K562 (cell line): ENCODE data around the gene OPRM1. TPM values are rescaled to one million over a fixed set of nuclear protein-coding genes. Genes with fewer than 3 reads are reported as not detected.
"Not testable (repeated sequence)": the region's sequence is repeated elsewhere in the genome, so short reads cannot be mapped to it uniquely, and the experiment has no call there.

Source experiments
- ATAC-seq: fragments of 200-7000 bp; cut with Tn5 transposase; 3 replicates; pipeline ENCODE4 v1.9.1; 2020; ENCODE audit warnings: moderate library complexity
- BruUV-seq: library from RNA; stranded (reverse); fragments of 400-500 nt; replicated peaks from 2 replicates; lab custom pipeline; 2021; lab: Mats Ljungman, UMichigan
- CTCF ChIA-PET: fragments of 300-600 bp; formaldehyde crosslinking; extraction: SDS; loops from one replicate; lab custom pipeline; 2021; ENCODE audit warnings: low intra/inter-chr PET ratio; lab: Yijun Ruan, JAX
- POLR2A ChIA-PET: fragments of 300-600, 350-650 bp; sonication (Branson Sonifier 250); formaldehyde crosslinking; extraction: SDS; loops from one replicate; lab custom pipeline; 2021; ENCODE audit warnings: antibody characterized with exemption, inconsistent platforms; lab: Yijun Ruan, JAX
- DNase-seq, 4 experiments: peaks; one replicate each; pipeline versions ENCODE4 v3.0.0 to v3.0.0-alpha.2; 2011 to 2018; ENCODE audit warnings: low spot score in 3 of 4, mixed read lengths in 3 of 4; ENCODE audit errors: extremely low read depth in 1 of 4
- FAIRE-seq: peaks from 2 replicates; lab custom pipeline; 2011; peaks lifted over from hg19 to GRCh38; lab: Jason Lieb, UNC
- H2AFZ ChIP-seq: 2 replicates; pipeline ENCODE4 v1.6.0; 2011; ENCODE audit warnings: low read depth, low read length, control low read depth, inconsistent platforms
- H3K27ac ChIP-seq: fragments of 200-600 bp; 3 replicates; pipeline ENCODE4 v1.8.0; 2011; ENCODE audit warnings: low read depth, mild to moderate bottlenecking, control low read depth, inconsistent platforms, low read length, moderate library complexity, mixed read lengths; ENCODE audit errors: extremely low read depth
- H3K27me3 ChIP-seq, 2 experiments: fragments of 300-600 bp in 1 of 2; 2 replicates in 1 of 2; 3 replicates in 1 of 2; pipeline versions ENCODE4 v1.6.0 to v1.8.0; 2011; ENCODE audit warnings: inconsistent platforms in 2 of 2, low read length in 2 of 2, mild to moderate bottlenecking in 1 of 2, mixed read lengths in 1 of 2, moderate library complexity in 1 of 2; ENCODE audit not compliant: control insufficient read depth in 2 of 2, insufficient read depth in 2 of 2
- H3K36me3 ChIP-seq: fragments of 300-600 bp; 3 replicates; pipeline ENCODE4 v1.8.0; 2011; ENCODE audit warnings: mild to moderate bottlenecking, low read length, inconsistent platforms; ENCODE audit not compliant: control insufficient read depth, insufficient read depth
- H3K4me1 ChIP-seq, 2 experiments: fragments of 200-600 bp in 1 of 2; replicated peaks in 1 of 2; 2 replicates in 1 of 2; 3 replicates in 1 of 2; pipeline versions ENCODE4 v1.5.1 to v1.8.0; 2011; ENCODE audit warnings: inconsistent platforms in 2 of 2, low read length in 2 of 2, mild to moderate bottlenecking in 1 of 2, mixed read lengths in 1 of 2, moderate library complexity in 1 of 2; ENCODE audit not compliant: control insufficient read depth in 2 of 2, insufficient read depth in 2 of 2
- H3K4me2 ChIP-seq: 2 replicates; pipeline ENCODE4 v1.6.1; 2011; ENCODE audit warnings: low read length, control low read depth, inconsistent platforms, mixed read lengths; ENCODE audit not compliant: insufficient read depth
- H3K4me3 ChIP-seq: fragments of 200-600 bp; sonication (generic), shearing (Covaris generic); 2 replicates; pipeline ENCODE4 v1.5.1; 2016; ENCODE audit warnings: control low read depth, inconsistent platforms
- H3K79me2 ChIP-seq: fragments of 200-600 bp; 3 replicates; pipeline ENCODE4 v1.8.0; 2011; ENCODE audit warnings: low read length, inconsistent platforms; ENCODE audit not compliant: control insufficient read depth, insufficient read depth
- H3K9ac ChIP-seq, 2 experiments: 2 replicates each; pipeline versions ENCODE4 v1.6.0 to v1.6.1; 2011; ENCODE audit warnings: low read depth in 2 of 2, low read length in 2 of 2, control low read depth in 1 of 2, inconsistent platforms in 1 of 2, mild to moderate bottlenecking in 1 of 2, mixed read lengths in 1 of 2; ENCODE audit not compliant: insufficient read depth in 1 of 2
- H3K9me1 ChIP-seq: one replicate; pipeline ENCODE4 v1.6.0; 2011; ENCODE audit warnings: inconsistent platforms, mild to moderate bottlenecking, low read length, moderate library complexity; ENCODE audit not compliant: control insufficient read depth, insufficient read depth
- H3K9me3 ChIP-seq: replicated peaks from 2 replicates; pipeline ENCODE4 v1.5.1; 2011; ENCODE audit warnings: low read depth, low read length, inconsistent platforms; ENCODE audit not compliant: control insufficient read depth, insufficient read depth
- H4K20me1 ChIP-seq: replicated peaks from 2 replicates; pipeline ENCODE4 v1.6.1; 2011; ENCODE audit warnings: low read length, inconsistent platforms, mixed read lengths; ENCODE audit not compliant: control insufficient read depth, insufficient read depth
- BHLHE40 ChIP-seq: IDR thresholded peaks from 2 replicates; pipeline ENCODE4 v1.6.1; 2011; ENCODE audit warnings: low read length, improper control_type of control experiment
- CREM ChIP-seq: IDR thresholded peaks from 2 replicates; pipeline ENCODE4 v1.6.1; 2014; ENCODE audit warnings: antibody characterized with exemption, low read depth
- E2F3 ChIP-seq: fragments of 250-450 bp; sonication (Bioruptor Pico); IDR thresholded peaks from 2 replicates; pipeline ENCODE4 v1.4.0; 2020; ENCODE audit warnings: mild to moderate bottlenecking
- FOXM1 ChIP-seq, 2 experiments: fragments of 450-650 bp in 1 of 2; sonication (generic) in 1 of 2; formaldehyde crosslinking in 1 of 2; IDR thresholded peaks; 2 replicates each; pipeline versions ENCODE4 v1.6.1 to v1.9.0; 2017 to 2022; ENCODE audit warnings: low read depth in 2 of 2, mild to moderate bottlenecking in 2 of 2, missing genetic modification reagents in 1 of 2, moderate library complexity in 1 of 2
- HCFC1 ChIP-seq: IDR thresholded peaks from 2 replicates; pipeline ENCODE4 v1.6.1; 2012; ENCODE audit warnings: low read depth, low read length, improper control_type of control experiment
- NFATC3 ChIP-seq: fragments of 450-650 bp; IDR thresholded peaks from 2 replicates; pipeline ENCODE4 v1.6.1; 2017; ENCODE audit warnings: mild to moderate bottlenecking
- POLR2AphosphoS2 ChIP-seq: IDR thresholded peaks from 2 replicates; pipeline ENCODE4 v1.6.1; 2012; ENCODE audit warnings: low read length, improper control_type of control experiment
- PTTG1 ChIP-seq: fragments of 450-650 bp; IDR thresholded peaks from 2 replicates; pipeline ENCODE4 v1.6.1; 2016; ENCODE audit warnings: low read depth, mild to moderate bottlenecking, missing genetic modification characterization, missing compliant biosample characterization
- RFX1 ChIP-seq: fragments of 450-650 bp; IDR thresholded peaks from 2 replicates; pipeline ENCODE4 v1.6.1; 2016; ENCODE audit warnings: mild to moderate bottlenecking, moderate library complexity
- SMAD4 ChIP-seq: fragments of 250-450 bp; sonication (Bioruptor Pico); conservative IDR thresholded peaks from 2 replicates; pipeline ENCODE4 v1.8.0; 2021; ENCODE audit warnings: inconsistent platforms, mild to moderate bottlenecking, moderate library complexity
- ZNF121 ChIP-seq: sonication (generic); formaldehyde crosslinking; conservative IDR thresholded peaks from 2 replicates; pipeline ENCODE4 v1.8.0; 2022; ENCODE audit warnings: missing genetic modification reagents
- ZNF146 ChIP-seq: IDR thresholded peaks from one replicate; pipeline ENCODE4 v1.6.1; 2018; ENCODE audit warnings: missing compliant biosample characterization; ENCODE audit not compliant: unreplicated experiment
- WGBS: fragments of 100-300 bp; shearing (Covaris generic); methylation state at CpG from one replicate; pipeline ENCODE4 v1.1.6; 2016; ENCODE audit warnings: low coverage, mixed read lengths; ENCODE audit not compliant: insufficient coverage; ENCODE audit errors: missing lambda C conversion rate; 5-methylcytosine and 5-hydroxymethylcytosine counted together
- in situ Hi-C: fragments of 300-500 bp; cut with MboI; formaldehyde crosslinking; loops from 4 replicates; pipeline ENCODE4 v1.15.0; 2018; ENCODE audit warnings: inconsistent platforms, mixed read lengths
- intact Hi-C: fragments of 100-400 bp; cut with micrococcal nuclease; formaldehyde crosslinking; loops from 2 replicates; pipeline ENCODE4 v1.14.2; 2022
- polyA plus RNA-seq, 8 experiments: library from polyadenylated mRNA; depleted of rRNA in 4 of 8; stranded (reverse) in 5 of 8; unstranded in 3 of 8; fragments of >200 nt; fragmentation: Nextera tagmentation in 2 of 8; fragmentation: Illumina TruSeq in 1 of 8; extraction: Ambion mirVana in 2 of 8; extraction: Trizol in 1 of 8; gene quantifications; 2 replicates each; pipeline versions ENCODE4 v1.2.1 to v1.2.3, GENCODE V29; 2011 to 2014; ENCODE audit warnings: inconsistent platforms in 1 of 8, missing spikeins in 1 of 8
- total RNA-seq, 7 experiments: library from RNA; depleted of rRNA in 6 of 7; stranded (reverse); fragments of >200 nt in 6 of 7; fragmentation: Illumina TruSeq in 2 of 7; extraction: Trizol in 2 of 7; gene quantifications; 2 replicates each; pipeline versions ENCODE4 v1.2.1 to v1.2.3, GENCODE V29; 2011 to 2021; ENCODE audit warnings: low replicate concordance in 1 of 7
- TF ChIP-seq, protein P1 (sequence below), 2 experiments: fragments of 450-650 bp; IDR thresholded peaks; 2 replicates each; pipeline ENCODE4 v1.6.1; 2016

The OPRM1 gene
- total and polyA plus RNA-seq, 9 of the 15 experiments (the other 6 are each of a cell fraction or from before 2014, with no cell fraction given), result not detected

GRCh38 chr6:154071711-154072110, 32.7 kb downstream of the OPRM1 start:
- TF ChIP-seq ZNF121 (CRISPR knock-in tag) (no peak), CREM (no peak), HCFC1 (no peak), NFATC3 (no peak), PTTG1 (tag) (no peak), RFX1 (no peak), BHLHE40 (no peak), POLR2AphosphoS2 (no peak), FOXM1 (IDR thresholded peaks at IDR 0.05; ENCODE audit: low read depth) (no peak), FOXM1 (CRISPR knock-in tag; IDR thresholded peaks at IDR 0.05; ENCODE audit: low read depth) (no peak), ZNF146 (CRISPR knock-in tag) (no peak), E2F3 (CRISPR knock-in tag) (no peak), SMAD4 (CRISPR knock-in tag) (no peak)
- TF ChIP-seq, protein P1, sequence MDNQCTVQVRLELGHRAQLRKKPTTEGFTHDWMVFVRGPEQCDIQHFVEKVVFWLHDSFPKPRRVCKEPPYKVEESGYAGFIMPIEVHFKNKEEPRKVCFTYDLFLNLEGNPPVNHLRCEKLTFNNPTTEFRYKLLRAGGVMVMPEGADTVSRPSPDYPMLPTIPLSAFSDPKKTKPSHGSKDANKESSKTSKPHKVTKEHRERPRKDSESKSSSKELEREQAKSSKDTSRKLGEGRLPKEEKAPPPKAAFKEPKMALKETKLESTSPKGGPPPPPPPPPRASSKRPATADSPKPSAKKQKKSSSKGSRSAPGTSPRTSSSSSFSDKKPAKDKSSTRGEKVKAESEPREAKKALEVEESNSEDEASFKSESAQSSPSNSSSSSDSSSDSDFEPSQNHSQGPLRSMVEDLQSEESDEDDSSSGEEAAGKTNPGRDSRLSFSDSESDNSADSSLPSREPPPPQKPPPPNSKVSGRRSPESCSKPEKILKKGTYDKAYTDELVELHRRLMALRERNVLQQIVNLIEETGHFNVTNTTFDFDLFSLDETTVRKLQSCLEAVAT (IDR thresholded peaks at IDR 0.05), result no peak
- TF ChIP-seq, all 486 proteins: peak for 0
- Histone ChIP-seq H3K4me2 (no peak overlapping the region), H3K4me3 (no peak overlapping the region), H3K27me3 (no peaks in the 10 kb centered on the region), H4K20me1 (no peaks in the 10 kb centered on the region), H3K9ac (no peak overlapping the region), H3K9me3 (peaks cover 2% of the 10 kb centered on the region), H3K27ac (no peak overlapping the region), H3K36me3 (no peaks in the 10 kb centered on the region), H2AFZ (no peak overlapping the region), H3K9me1 (no peaks in the 10 kb centered on the region), H3K4me1 (no peaks in the 10 kb centered on the region), H3K79me2 (no peaks in the 10 kb centered on the region)
- ChIA-PET POLR2A (no interaction called here), CTCF (no interaction called here)
- ATAC-seq (no peak), FAIRE-seq (no peak), DNase-seq (no peak)
- no TSS peak for BruUV-seq
- intact Hi-C loops, result no loop called here
- in situ Hi-C loops, result no loop called here
- 0% methylated on average over 1 of the region's 1 CpG for WGBS

DNA sequence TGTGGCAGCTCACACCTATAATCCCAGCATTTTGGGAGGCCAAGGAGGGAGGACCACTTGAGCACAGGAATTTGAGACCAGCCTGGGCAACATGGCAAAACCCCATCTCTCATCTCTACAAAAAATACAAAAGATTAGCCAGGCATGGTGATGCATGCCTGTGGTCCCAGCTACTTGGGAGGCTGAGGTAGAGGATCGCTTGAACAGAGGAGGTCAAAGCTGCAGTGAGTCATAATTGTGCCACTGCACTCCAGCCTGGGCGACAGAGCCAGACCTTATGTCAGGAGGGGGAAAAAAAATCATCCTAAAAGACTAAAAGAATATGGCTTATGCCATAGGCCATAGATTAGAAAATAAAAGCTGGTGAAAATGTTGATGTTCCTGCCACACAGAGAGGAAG, 39.6 kb downstream of the OPRM1 start:
- H3K27me3 ChIP-seq, ATAC-seq, H2AFZ ChIP-seq, H3K79me2 ChIP-seq, H3K9ac ChIP-seq, DNase-seq, BruUV-seq, H4K20me1 ChIP-seq, H3K27ac ChIP-seq, CTCF ChIA-PET, FAIRE-seq, H3K36me3 ChIP-seq, intact Hi-C loops, H3K4me3 ChIP-seq, H3K9me1 ChIP-seq, H3K9me3 ChIP-seq, H3K4me2 ChIP-seq, H3K4me1 ChIP-seq, in situ Hi-C loops, POLR2A ChIA-PET: not testable (repeated sequence)
- WGBS, result 0% methylated on average over 2 of the region's 2 CpGs
